GM21737 (cell line): ENCODE results near the gene FBXO44.

Experiments used
- ATAC-seq: cut with Tn5 transposase; IDR thresholded peaks from one replicate; pipeline ENCODE4 v1.9.1; 2021; ENCODE audit warnings: mild to moderate bottlenecking, moderate library complexity; ENCODE audit not compliant: unreplicated experiment

FBXO44 gene

DNA sequence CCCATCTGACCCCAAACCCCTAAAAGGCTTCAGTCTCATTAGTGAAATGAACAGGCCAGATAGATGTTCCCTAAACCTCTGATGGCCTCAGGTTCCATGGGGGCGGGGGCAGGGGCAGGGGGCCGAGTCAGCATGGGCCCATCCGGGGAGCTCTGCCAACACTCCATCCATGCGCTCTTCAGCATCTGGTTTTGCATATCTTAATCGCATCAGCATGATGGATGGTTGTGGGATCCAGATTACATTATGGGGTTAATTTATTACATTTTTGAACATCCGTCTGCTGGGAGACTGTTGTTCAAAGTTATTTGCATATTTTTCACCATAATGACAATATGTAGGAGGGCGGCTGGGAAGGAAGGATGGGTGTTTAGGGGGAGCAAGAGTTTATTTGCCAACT, 29.4 kb downstream of the FBXO44 start:
- ATAC-seq = no peak

GRCh38 chr1:11685210-11685752, 30.6 kb downstream of the FBXO44 start:
- no peak for ATAC-seq

GRCh38 chr1:11688506-11688905, 33.8 kb downstream of the FBXO44 start:
- no peak for ATAC-seq

- ATAC-seq = no peak
Measured at GRCh38 chr1:11690397-11691301, 36.0 kb downstream of the FBXO44 start.

DNA sequence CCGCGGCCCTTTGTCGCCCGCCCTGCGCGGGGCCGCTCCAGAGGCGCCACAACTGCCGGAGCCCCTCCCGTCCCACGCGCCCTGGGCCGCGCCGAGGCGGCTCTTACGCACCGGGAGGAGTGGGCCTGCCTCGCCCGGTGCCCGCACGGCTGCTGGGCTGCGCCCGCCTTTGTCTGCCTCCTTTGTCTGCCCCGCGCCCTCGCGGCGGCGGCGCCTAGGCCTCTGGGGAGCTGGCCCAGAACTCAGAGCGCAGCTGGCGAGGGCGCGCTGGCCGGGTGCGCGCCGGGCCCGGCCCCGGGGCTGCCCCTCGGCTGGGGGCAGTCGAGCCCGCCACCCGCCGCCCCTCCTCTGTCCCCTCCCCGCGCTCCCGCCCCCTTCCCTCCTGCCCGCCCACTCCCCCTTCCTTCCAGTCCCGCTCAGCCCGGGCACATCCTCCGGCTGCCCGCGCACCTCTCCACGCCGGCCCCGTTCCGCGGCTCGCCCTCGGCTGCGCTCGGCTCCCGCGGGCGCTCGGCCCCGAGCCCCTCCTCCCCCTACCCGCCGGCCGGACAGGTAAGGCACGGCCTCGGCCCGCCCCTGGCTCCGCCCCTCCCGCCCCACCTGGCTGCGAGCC, 36.7 kb downstream of the FBXO44 start, which contains the start of gene DRAXIN:
Gene DRAXIN, plus strand, starts transcription at position 409 of the 613 bp plus-strand sequence. CDS start 14,549 bp downstream, outside the sequence.
- no peak for ATAC-seq

- no peak for ATAC-seq
Measured at GRCh38 chr1:11691928-11692711, 37.4 kb downstream of the FBXO44 start.

DNA sequence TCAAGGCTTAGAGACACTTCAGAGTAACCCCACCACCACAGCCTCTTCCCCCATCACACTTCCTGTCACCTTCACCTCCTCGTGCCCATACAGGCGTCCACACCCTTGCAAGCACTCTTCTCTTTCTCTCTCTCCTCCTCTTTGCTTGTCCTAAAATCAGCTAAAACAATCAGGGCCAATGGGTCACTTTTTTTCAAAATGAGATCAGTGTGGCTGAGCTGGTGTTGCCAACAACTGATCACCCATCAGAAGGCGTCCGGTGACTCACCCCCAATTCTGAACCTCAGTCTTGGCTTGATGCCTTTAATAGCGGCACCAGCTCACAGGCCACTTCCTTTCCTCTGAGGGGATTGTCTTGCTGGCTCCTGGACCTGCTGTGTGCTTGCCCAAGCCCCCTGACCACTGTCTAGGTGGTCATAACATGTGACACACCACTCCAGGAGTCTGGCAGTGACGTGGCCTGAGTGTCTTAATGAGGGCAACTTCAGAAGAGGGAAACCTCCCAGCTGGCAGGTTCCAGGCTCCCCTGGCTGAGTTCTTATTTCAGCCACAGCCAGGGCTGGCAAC, 38.4 kb downstream of the FBXO44 start:
- no peak for ATAC-seq

- ATAC-seq = no peak
Measured at GRCh38 chr1:11693917-11694316, 39.2 kb downstream of the FBXO44 start.

DNA sequence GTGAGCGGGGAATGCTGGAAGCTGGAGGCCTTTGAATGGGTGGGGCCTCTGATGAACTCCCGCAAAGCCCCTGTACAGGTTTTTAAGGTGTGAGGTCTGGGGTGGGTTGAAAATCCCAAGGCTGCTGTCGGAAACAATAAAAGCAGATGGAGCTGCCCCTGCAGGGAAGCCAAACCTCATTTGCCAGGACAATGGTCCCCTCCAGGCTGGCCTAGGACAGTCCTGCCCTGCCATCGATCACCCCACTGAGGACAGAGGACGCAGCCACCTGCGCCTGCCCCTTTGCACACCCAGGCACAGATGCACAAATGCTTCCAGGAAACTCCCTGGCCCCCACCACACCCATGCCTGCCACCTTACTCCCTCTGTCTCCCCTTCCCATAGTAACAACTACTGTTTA, 41.2 kb downstream of the FBXO44 start:
- ATAC-seq = no peak

- ATAC-seq = no peak
Measured at GRCh38 chr1:11697188-11697892, 42.7 kb downstream of the FBXO44 start.

- ATAC-seq = no peak
Measured at GRCh38 chr1:11697893-11698210, 43.2 kb downstream of the FBXO44 start.

DNA sequence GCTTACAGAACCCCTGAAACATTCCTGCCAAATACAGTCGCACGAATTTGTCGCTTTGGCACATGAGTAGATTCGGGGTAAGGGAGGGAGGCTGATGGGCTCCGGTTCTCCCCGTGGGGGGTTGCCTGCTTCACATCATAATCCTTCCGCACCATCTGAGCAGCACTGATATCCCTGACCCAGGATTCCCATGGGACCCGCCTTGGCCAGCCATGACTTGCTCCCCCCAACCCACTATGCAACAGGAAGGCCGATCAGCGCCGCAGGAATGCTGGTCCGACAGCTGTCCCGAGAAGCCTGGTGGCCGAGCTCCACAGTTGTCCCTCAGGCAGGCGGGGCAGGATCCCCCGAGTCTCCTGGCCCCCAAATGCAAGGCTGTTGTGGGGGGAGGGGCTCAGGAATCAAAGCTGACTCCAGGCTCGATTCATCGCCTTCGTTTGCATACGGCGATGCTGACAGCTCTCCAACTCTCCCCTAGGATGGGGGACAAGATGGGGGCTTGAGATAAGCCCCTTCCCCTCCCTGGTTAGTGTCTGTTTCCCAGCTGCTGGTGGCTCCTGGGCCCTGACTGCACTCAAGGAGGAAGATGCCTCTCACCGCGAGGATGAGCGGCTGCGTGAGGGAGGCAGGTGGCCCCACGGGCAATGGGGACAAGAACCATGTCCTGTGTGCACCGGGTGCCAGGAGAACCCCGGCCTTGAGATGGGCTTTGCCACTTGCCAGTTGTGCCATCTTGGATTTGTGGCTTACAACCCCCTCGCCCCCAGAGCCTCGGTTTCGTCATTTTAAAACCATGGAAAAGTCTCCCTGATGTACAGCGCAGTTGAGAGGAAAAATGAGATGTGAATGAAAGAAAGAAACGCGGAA, 46.2 kb downstream of the FBXO44 start:
- ATAC-seq = no peak

DNA sequence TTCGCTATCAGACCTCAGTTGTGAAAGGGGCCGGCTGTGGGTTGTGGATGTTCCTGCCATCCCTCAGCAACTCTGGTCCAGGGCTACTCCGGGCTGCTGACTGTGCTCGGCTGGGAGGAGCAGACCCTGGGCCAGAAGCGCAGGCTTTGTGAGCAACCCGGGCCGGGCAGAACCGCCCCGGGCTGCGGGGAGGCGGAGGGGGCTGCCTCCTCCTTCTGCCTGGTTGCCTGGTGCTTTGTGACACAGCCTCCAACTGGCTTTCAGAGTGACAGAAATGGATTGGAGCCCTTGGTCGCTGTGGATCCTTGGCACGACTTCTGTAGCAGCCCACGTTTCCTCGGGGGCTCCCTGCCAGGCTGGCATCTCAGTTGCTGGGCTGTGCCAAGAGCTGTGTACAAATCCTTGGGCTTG, 46.9 kb downstream of the FBXO44 start:
- no peak for ATAC-seq

- no peak for ATAC-seq
Measured at GRCh38 chr1:11701981-11702803, 47.5 kb downstream of the FBXO44 start.

DNA sequence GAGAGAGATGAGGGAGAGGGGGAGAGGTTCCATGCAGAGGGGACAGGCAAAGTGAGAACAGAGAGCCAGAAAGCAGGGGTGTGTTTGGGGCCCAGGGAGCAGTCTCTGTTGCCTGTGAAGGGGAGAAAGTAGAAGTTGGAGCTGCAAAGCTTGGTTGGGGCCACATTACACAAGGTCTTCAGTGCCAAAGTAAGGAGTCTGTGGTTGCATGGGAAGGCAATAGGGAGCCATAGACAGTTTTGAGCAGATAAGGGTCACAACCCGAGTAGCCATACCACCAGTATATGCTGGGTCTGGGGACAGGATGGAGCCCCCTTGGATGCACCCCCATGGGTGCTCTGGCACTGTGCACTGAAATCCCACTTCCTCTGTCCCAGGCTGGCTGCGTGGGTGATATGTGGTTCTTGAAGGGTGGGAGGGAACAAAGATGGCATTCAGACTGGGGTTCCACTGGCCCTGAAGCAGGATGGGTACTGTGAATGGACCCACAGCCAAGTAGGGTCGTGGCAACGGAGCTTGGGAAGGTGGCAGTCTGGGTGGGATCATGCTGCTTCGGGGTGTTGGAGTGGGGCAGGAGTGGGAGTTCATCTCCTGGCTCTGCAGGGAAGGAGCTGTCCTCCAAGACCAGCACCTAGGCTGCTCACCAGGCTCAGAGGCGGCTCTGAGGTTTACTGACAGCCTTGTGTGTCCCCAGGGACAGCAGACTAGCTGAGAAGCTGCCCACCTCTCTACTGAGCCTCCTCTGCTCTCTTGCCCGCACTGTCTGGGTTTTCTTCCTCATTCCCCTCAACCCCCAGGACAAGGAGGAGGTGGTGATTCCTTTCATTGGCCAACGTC, 48.9 kb downstream of the FBXO44 start:
- ATAC-seq = no peak

DNA sequence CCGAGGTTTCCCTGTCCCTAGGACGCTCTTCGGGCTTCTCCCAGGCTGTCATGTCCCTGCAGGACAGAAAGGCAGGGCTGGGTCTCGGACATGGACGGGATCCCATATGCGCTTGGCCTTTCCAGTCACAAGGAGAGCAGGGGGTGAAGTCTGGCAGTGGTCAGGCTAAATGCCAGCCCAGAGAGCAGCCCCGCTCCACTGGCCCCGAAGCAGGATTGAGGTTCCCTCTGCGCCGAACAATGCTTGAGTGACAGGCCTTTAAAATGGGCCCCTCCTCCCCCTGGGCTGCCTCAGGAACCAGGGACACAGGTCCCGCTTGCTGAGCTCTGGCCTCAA, 49.5 kb downstream of the FBXO44 start:
- ATAC-seq = no peak

DNA sequence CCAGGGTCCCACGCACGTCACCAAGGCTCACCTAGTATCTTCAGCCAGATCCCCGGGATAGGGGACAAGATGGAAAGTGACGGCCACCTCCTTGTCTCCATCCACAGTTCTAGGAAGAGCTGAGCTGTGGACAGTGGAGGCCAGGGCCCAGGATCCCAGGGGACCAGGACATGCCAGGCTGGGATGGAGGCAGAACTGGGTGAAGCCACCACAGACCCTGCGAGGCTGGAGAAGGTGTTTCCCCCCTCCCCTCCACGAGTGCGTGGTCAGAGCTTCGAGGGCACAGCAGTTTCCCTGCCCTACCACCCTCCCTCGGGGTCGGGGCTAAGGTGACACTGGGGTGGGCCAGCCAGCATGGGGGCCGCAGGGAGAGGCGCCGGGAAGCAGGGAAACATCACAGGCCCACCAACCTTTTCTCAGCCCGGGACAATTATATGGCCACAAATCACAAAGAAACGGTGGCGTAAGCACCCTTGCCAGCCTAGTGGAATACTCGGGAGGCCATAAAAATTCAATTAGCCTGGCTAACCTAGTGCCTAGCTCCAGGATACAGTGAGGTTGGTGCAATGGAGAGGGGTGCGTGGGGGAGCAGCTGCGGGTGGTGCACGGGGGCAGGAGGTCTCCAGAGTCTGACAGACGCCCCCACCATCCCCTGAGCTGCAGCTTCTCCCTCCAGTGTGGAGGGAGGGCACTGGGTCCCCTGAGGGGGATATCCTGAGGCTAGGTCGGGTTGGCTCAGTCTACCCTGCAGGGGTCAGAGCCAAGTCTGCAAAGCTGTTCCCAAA, 50.2 kb downstream of the FBXO44 start:
- ATAC-seq = no peak
